WTC11 (cell line): Measurements from ENCODE around the gene PTPRJ. TPM values are rescaled to one million over a fixed set of nuclear protein-coding genes. Genes with fewer than 3 reads are reported as not detected.

Source experiments
- ATAC-seq: fragments of 200-7000 bp; cut with Tn5 transposase; 2 replicates; pipeline ENCODE4 v1.10.0; 2021; ENCODE audit warnings: mild to moderate bottlenecking, moderate library complexity
- CTCF ChIA-PET: fragments of 300-600 bp; sonication (Branson Sonifier 250); formaldehyde crosslinking; loops from one replicate; lab custom pipeline; 2021; ENCODE audit warnings: antibody characterized with exemption; lab: Charles Lee
- POLR2A ChIA-PET: fragments of 350-600 bp; sonication (Branson Sonifier 250); formaldehyde crosslinking; loops from one replicate; lab custom pipeline; 2021; ENCODE audit warnings: antibody characterized with exemption; lab: Charles Lee
- DNase-seq: peaks from one replicate; pipeline ENCODE4 v3.0.0; 2021; ENCODE audit warnings: low spot score
- H3K27ac Mint-ChIP-seq: 2 replicates; pipeline ENCODE4 v1.8.0; 2021; ENCODE audit warnings: mixed read lengths
- H3K27me3 Mint-ChIP-seq: 2 replicates; pipeline ENCODE4 v1.8.0; 2021; ENCODE audit warnings: low read depth, mild to moderate bottlenecking, moderate library complexity, mixed read lengths
- H3K36me3 Mint-ChIP-seq: 2 replicates; pipeline ENCODE4 v1.8.0; 2021; ENCODE audit warnings: mixed read lengths
- H3K4me1 Mint-ChIP-seq: 2 replicates; pipeline ENCODE4 v1.8.0; 2022; ENCODE audit warnings: mixed read lengths
- H3K4me3 Mint-ChIP-seq: 2 replicates; pipeline ENCODE4 v1.8.0; 2021; ENCODE audit warnings: mild to moderate bottlenecking, moderate library complexity, mixed read lengths
- H3K9me3 Mint-ChIP-seq: 2 replicates; pipeline ENCODE4 v1.8.0; 2021; ENCODE audit warnings: mixed read lengths
- FOXK1 ChIP-seq: sonication (generic); formaldehyde crosslinking; IDR thresholded peaks from 2 replicates; pipeline ENCODE4 v1.8.0; 2022; ENCODE audit warnings: mild to moderate bottlenecking, moderate library complexity, missing genetic modification reagents
- GTF2I ChIP-seq: fragments of 250-450 bp; sonication (Bioruptor Pico); conservative IDR thresholded peaks from 2 replicates; pipeline ENCODE4 v1.4.0; 2021; ENCODE audit warnings: mild to moderate bottlenecking
- IRF2 ChIP-seq: sonication (generic); formaldehyde crosslinking; IDR thresholded peaks from 2 replicates; pipeline ENCODE4 v1.8.0; 2022; ENCODE audit warnings: low read depth, missing genetic modification reagents, borderline replicate concordance
- KAT7 ChIP-seq: sonication (generic); formaldehyde crosslinking; IDR thresholded peaks from 2 replicates; pipeline ENCODE4 v1.8.1; 2023; ENCODE audit warnings: missing genetic modification reagents, mild to moderate bottlenecking, borderline replicate concordance
- NR3C1 ChIP-seq: sonication (generic); formaldehyde crosslinking; conservative IDR thresholded peaks from 2 replicates; pipeline ENCODE4 v1.8.1; 2023; ENCODE audit warnings: low read depth, mild to moderate bottlenecking, missing genetic modification reagents
- SMAD3 ChIP-seq: sonication (generic); formaldehyde crosslinking; IDR thresholded peaks from 2 replicates; pipeline ENCODE4 v1.8.0; 2022; ENCODE audit warnings: missing genetic modification reagents, mild to moderate bottlenecking, borderline replicate concordance
- ZNF138 ChIP-seq: sonication (generic); formaldehyde crosslinking; conservative IDR thresholded peaks from 2 replicates; pipeline ENCODE4 v1.8.1; 2022; ENCODE audit warnings: mild to moderate bottlenecking, moderate library complexity, missing genetic modification reagents
- ZNF219 ChIP-seq: sonication (generic); formaldehyde crosslinking; IDR thresholded peaks from 2 replicates; pipeline ENCODE4 v1.8.0; 2023; ENCODE audit warnings: missing genetic modification reagents, mild to moderate bottlenecking, borderline replicate concordance
- total RNA-seq: library from RNA; stranded (reverse); gene quantifications from 3 replicates; pipeline ENCODE4 v1.2.3, GENCODE V29; 2021
- TF ChIP-seq, protein P1 (sequence below): sonication (generic); formaldehyde crosslinking; IDR thresholded peaks from 2 replicates; pipeline ENCODE4 v1.8.1; 2023; ENCODE audit warnings: mild to moderate bottlenecking, missing genetic modification reagents, borderline replicate concordance
- TF ChIP-seq, protein P2 (sequence below): fragments of 200-600 bp; IDR thresholded peaks from 2 replicates; pipeline ENCODE4 v1.8.0; 2022; ENCODE audit warnings: antibody characterized with exemption
- TF ChIP-seq, protein P3 (sequence below): sonication (generic); formaldehyde crosslinking; IDR thresholded peaks from 2 replicates; pipeline ENCODE4 v1.8.0; 2022; ENCODE audit warnings: mild to moderate bottlenecking, missing genetic modification reagents
- TF ChIP-seq, protein P4 (sequence below): fragments of 250-450 bp; sonication (Bioruptor Pico); IDR thresholded peaks from 2 replicates; pipeline ENCODE4 v1.8.0; 2021; ENCODE audit warnings: mild to moderate bottlenecking
- TF ChIP-seq, protein P5 (sequence below): fragments of 250-450 bp; sonication (Bioruptor Pico); IDR thresholded peaks from 2 replicates; pipeline ENCODE4 v1.9.0; 2021; ENCODE audit warnings: mild to moderate bottlenecking
- TF ChIP-seq, protein P6 (sequence below): sonication (generic); formaldehyde crosslinking; IDR thresholded peaks from 2 replicates; pipeline ENCODE4 v1.8.1; 2022; ENCODE audit warnings: mild to moderate bottlenecking, moderate library complexity, missing genetic modification reagents
- TF ChIP-seq, protein P7 (sequence below): sonication (generic); formaldehyde crosslinking; IDR thresholded peaks from 2 replicates; pipeline ENCODE4 v1.8.0; 2022; ENCODE audit warnings: mild to moderate bottlenecking, missing genetic modification reagents
- TF ChIP-seq, protein P8 (sequence below): fragments of 250-450 bp; sonication (Bioruptor Pico); IDR thresholded peaks from 2 replicates; pipeline ENCODE4 v1.9.0; 2021; ENCODE audit warnings: mild to moderate bottlenecking, borderline replicate concordance

PTPRJ gene
- total RNA-seq, 1 experiment from 2014 or later, result 19.5 TPM

DNA sequence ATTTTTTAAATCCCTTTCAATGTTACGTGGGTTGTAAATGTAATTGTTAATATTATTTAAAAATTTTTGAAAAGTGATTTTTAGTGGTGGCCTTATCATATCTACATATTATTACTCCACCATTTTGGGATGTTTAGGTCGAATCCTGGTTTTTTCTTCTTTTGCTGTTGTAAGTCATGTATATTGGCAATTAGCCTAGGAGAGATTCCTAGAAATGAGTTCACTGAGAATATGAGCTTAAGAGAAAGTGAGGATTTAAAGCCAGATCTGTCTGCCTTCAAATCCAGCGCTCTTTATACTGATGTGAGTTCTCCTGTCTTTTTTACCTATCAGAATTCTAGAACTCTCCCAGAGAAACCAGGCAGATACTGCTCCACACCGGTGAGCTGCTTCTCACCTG is 56.1 kb downstream of the PTPRJ start:
- H3K36me3 Mint-ChIP-seq, result no peaks in the 10 kb centered on the region
- ChIA-PET POLR2A (no interaction called here), CTCF (interaction anchor here (0.8 to 1.3 kb wide), 3 partner anchors 7 to 35 kb away, joined by 3 read pairs; no protein-coding TSS in a partner anchor)
- H3K4me3 Mint-ChIP-seq, result no peak overlapping the region
- H3K9me3 Mint-ChIP-seq, result no peaks in the 10 kb centered on the region
- TF ChIP-seq, protein P1, sequence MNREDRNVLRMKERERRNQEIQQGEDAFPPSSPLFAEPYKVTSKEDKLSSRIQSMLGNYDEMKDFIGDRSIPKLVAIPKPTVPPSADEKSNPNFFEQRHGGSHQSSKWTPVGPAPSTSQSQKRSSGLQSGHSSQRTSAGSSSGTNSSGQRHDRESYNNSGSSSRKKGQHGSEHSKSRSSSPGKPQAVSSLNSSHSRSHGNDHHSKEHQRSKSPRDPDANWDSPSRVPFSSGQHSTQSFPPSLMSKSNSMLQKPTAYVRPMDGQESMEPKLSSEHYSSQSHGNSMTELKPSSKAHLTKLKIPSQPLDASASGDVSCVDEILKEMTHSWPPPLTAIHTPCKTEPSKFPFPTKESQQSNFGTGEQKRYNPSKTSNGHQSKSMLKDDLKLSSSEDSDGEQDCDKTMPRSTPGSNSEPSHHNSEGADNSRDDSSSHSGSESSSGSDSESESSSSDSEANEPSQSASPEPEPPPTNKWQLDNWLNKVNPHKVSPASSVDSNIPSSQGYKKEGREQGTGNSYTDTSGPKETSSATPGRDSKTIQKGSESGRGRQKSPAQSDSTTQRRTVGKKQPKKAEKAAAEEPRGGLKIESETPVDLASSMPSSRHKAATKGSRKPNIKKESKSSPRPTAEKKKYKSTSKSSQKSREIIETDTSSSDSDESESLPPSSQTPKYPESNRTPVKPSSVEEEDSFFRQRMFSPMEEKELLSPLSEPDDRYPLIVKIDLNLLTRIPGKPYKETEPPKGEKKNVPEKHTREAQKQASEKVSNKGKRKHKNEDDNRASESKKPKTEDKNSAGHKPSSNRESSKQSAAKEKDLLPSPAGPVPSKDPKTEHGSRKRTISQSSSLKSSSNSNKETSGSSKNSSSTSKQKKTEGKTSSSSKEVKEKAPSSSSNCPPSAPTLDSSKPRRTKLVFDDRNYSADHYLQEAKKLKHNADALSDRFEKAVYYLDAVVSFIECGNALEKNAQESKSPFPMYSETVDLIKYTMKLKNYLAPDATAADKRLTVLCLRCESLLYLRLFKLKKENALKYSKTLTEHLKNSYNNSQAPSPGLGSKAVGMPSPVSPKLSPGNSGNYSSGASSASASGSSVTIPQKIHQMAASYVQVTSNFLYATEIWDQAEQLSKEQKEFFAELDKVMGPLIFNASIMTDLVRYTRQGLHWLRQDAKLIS (CRISPR knock-in tag), result no peak
- TF ChIP-seq, protein P2, sequence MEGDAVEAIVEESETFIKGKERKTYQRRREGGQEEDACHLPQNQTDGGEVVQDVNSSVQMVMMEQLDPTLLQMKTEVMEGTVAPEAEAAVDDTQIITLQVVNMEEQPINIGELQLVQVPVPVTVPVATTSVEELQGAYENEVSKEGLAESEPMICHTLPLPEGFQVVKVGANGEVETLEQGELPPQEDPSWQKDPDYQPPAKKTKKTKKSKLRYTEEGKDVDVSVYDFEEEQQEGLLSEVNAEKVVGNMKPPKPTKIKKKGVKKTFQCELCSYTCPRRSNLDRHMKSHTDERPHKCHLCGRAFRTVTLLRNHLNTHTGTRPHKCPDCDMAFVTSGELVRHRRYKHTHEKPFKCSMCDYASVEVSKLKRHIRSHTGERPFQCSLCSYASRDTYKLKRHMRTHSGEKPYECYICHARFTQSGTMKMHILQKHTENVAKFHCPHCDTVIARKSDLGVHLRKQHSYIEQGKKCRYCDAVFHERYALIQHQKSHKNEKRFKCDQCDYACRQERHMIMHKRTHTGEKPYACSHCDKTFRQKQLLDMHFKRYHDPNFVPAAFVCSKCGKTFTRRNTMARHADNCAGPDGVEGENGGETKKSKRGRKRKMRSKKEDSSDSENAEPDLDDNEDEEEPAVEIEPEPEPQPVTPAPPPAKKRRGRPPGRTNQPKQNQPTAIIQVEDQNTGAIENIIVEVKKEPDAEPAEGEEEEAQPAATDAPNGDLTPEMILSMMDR, result no peak
- TF ChIP-seq, protein P3, sequence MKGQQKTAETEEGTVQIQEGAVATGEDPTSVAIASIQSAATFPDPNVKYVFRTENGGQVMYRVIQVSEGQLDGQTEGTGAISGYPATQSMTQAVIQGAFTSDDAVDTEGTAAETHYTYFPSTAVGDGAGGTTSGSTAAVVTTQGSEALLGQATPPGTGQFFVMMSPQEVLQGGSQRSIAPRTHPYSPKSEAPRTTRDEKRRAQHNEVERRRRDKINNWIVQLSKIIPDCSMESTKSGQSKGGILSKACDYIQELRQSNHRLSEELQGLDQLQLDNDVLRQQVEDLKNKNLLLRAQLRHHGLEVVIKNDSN (CRISPR knock-in tag), result no peak
- TF ChIP-seq, protein P4, sequence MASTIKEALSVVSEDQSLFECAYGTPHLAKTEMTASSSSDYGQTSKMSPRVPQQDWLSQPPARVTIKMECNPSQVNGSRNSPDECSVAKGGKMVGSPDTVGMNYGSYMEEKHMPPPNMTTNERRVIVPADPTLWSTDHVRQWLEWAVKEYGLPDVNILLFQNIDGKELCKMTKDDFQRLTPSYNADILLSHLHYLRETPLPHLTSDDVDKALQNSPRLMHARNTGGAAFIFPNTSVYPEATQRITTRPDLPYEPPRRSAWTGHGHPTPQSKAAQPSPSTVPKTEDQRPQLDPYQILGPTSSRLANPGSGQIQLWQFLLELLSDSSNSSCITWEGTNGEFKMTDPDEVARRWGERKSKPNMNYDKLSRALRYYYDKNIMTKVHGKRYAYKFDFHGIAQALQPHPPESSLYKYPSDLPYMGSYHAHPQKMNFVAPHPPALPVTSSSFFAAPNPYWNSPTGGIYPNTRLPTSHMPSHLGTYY (CRISPR knock-in tag), result no peak
- TF ChIP-seq SMAD3 (CRISPR knock-in tag), result no peak
- H3K4me1 Mint-ChIP-seq, result peaks cover 36% of the 10 kb centered on the region
- H3K27me3 Mint-ChIP-seq, result no peaks in the 10 kb centered on the region
- H3K27ac Mint-ChIP-seq, result peak overlapping the region; percentile 54; the same call in 1 of the 2 replicates
- ATAC-seq (no peak), DNase-seq (no peak)

DNA sequence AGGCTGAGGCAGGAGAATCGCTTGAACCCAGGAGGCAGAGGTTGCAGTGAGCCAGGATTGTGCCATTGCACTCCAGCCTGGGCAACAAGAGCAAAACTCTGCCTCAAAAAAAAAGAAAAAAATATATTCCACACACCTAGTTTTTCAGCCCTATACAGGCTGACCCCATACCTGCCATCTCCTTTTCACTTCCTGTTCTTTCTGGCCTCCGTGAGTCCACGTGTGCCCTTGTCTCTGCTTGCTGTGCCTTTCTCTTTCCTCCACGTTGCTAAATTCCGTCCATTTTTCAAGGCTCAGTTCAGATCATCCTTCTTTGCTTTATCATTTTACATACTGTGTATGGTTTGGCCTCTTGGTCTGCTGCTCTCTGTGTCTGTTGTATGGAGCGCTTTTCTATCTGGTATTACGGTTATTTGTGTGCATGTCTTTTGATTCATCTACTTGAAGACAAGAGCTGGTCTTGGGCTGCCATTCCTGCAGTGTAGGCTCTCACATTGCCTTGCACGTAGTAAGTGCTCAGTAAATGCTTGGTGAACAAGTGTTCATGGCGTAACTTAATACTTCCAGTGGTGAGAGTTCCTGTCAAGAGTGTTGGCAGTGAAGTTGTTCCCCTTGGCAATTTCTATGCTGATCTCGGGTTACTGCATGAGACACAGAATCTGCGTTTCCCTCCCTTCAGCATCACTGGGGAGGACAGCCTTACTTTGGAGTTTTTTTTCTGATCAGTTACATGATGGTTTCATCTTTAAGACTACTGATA is 57.5 kb downstream of the PTPRJ start:
- no peaks in the 10 kb centered on the region for H3K36me3 Mint-ChIP-seq
- CTCF ChIA-PET, result no interaction called here
- no peaks in the 10 kb centered on the region for H3K9me3 Mint-ChIP-seq
- POLR2A ChIA-PET, result no interaction called here
- peaks cover 27% of the 10 kb centered on the region for H3K4me1 Mint-ChIP-seq
- DNase-seq, result no peak
- no peak overlapping the region for H3K4me3 Mint-ChIP-seq
- H3K27me3 Mint-ChIP-seq, result no peaks in the 10 kb centered on the region
- H3K27ac Mint-ChIP-seq, result peak overlapping the region; percentile 44
- ATAC-seq, result no peak
- TF ChIP-seq GTF2I (CRISPR knock-in tag), result no peak
- no peak for TF ChIP-seq ZNF138 (CRISPR knock-in tag)
- no peak for TF ChIP-seq NR3C1 (CRISPR knock-in tag)
- no peak for TF ChIP-seq KAT7 (CRISPR knock-in tag)
- TF ChIP-seq IRF2, result no peak
- no peak for TF ChIP-seq FOXK1 (CRISPR knock-in tag)
- TF ChIP-seq, protein P5, sequence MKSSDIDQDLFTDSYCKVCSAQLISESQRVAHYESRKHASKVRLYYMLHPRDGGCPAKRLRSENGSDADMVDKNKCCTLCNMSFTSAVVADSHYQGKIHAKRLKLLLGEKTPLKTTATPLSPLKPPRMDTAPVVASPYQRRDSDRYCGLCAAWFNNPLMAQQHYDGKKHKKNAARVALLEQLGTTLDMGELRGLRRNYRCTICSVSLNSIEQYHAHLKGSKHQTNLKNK (CRISPR knock-in tag), result no peak
- TF ChIP-seq, protein P6, sequence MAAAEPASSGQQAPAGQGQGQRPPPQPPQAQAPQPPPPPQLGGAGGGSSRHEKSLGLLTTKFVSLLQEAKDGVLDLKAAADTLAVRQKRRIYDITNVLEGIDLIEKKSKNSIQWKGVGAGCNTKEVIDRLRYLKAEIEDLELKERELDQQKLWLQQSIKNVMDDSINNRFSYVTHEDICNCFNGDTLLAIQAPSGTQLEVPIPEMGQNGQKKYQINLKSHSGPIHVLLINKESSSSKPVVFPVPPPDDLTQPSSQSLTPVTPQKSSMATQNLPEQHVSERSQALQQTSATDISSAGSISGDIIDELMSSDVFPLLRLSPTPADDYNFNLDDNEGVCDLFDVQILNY (CRISPR knock-in tag), result no peak
- TF ChIP-seq, protein P7, sequence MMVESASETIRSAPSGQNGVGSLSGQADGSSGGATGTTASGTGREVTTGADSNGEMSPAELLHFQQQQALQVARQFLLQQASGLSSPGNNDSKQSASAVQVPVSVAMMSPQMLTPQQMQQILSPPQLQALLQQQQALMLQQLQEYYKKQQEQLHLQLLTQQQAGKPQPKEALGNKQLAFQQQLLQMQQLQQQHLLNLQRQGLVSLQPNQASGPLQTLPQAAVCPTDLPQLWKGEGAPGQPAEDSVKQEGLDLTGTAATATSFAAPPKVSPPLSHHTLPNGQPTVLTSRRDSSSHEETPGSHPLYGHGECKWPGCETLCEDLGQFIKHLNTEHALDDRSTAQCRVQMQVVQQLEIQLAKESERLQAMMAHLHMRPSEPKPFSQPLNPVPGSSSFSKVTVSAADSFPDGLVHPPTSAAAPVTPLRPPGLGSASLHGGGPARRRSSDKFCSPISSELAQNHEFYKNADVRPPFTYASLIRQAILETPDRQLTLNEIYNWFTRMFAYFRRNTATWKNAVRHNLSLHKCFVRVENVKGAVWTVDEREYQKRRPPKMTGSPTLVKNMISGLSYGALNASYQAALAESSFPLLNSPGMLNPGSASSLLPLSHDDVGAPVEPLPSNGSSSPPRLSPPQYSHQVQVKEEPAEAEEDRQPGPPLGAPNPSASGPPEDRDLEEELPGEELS (CRISPR knock-in tag), result no peak
- no peak for TF ChIP-seq ZNF219 (CRISPR knock-in tag)
- TF ChIP-seq, protein P8, sequence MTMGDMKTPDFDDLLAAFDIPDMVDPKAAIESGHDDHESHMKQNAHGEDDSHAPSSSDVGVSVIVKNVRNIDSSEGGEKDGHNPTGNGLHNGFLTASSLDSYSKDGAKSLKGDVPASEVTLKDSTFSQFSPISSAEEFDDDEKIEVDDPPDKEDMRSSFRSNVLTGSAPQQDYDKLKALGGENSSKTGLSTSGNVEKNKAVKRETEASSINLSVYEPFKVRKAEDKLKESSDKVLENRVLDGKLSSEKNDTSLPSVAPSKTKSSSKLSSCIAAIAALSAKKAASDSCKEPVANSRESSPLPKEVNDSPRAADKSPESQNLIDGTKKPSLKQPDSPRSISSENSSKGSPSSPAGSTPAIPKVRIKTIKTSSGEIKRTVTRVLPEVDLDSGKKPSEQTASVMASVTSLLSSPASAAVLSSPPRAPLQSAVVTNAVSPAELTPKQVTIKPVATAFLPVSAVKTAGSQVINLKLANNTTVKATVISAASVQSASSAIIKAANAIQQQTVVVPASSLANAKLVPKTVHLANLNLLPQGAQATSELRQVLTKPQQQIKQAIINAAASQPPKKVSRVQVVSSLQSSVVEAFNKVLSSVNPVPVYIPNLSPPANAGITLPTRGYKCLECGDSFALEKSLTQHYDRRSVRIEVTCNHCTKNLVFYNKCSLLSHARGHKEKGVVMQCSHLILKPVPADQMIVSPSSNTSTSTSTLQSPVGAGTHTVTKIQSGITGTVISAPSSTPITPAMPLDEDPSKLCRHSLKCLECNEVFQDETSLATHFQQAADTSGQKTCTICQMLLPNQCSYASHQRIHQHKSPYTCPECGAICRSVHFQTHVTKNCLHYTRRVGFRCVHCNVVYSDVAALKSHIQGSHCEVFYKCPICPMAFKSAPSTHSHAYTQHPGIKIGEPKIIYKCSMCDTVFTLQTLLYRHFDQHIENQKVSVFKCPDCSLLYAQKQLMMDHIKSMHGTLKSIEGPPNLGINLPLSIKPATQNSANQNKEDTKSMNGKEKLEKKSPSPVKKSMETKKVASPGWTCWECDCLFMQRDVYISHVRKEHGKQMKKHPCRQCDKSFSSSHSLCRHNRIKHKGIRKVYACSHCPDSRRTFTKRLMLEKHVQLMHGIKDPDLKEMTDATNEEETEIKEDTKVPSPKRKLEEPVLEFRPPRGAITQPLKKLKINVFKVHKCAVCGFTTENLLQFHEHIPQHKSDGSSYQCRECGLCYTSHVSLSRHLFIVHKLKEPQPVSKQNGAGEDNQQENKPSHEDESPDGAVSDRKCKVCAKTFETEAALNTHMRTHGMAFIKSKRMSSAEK (CRISPR knock-in tag), result no peak
